ENCODE results near the gene NCOA1. TPM values are rescaled to one million over a fixed set of nuclear protein-coding genes. Genes with fewer than 3 reads are reported as not detected.
"Not testable (repeated sequence)": the region's sequence is repeated elsewhere in the genome, so short reads cannot be mapped to it uniquely, and the experiment has no call there.

The NCOA1 gene
- total RNA-seq, 4 donors from 2014 or later, result 33.9 to 91.2 (median 60.1) TPM

GRCh38 chr2:24676493-24676892 lies 185.4 kb downstream of the NCOA1 start:
- H3K4me3 ChIP-seq, result no peak overlapping the region
- no peak for TF ChIP-seq CTCF (IDR thresholded peaks at IDR 0.05 in 4 of 5, conservative IDR thresholded peaks at IDR 0.05 in 1 of 5)
- TF ChIP-seq POLR2A (IDR thresholded peaks at IDR 0.05), result no peak
- H3K27me3 ChIP-seq, result no peaks in the 10 kb centered on the region
- peaks cover 2 to 7% of the 10 kb centered on the region in 2 donors for H3K4me1 ChIP-seq
- no peak overlapping the region for H3K27ac ChIP-seq
- no peaks in the 10 kb centered on the region for H3K36me3 ChIP-seq
- ATAC-seq (no peak), DNase-seq (no peak)
- intact Hi-C loops (cut with DNase I; ENCODE audit: low total_unique reads) (no loop called here), in situ Hi-C loops (cut with MboI; ENCODE audit: low sequenced_read_pairs in 4 of 4) (no loop called here)
- H3K9me3 ChIP-seq, result no peaks in the 10 kb centered on the region

GRCh38 chr2:24678066-24678465 lies 187.0 kb downstream of the NCOA1 start:
- intact Hi-C loops (cut with DNase I; ENCODE audit: low total_unique reads); DNase-seq; ATAC-seq; H3K36me3 ChIP-seq; H3K27me3 ChIP-seq; in situ Hi-C loops (cut with MboI; ENCODE audit: low sequenced_read_pairs in 4 of 4); H3K4me3 ChIP-seq; H3K9me3 ChIP-seq; H3K27ac ChIP-seq; H3K4me1 ChIP-seq: not testable (repeated sequence)

- no peak for TF ChIP-seq POLR2A (IDR thresholded peaks at IDR 0.05)
- TF ChIP-seq CTCF (IDR thresholded peaks at IDR 0.05 in 4 of 5, conservative IDR thresholded peaks at IDR 0.05 in 1 of 5), result no peak
- ATAC-seq, result no peak
- H3K27me3 ChIP-seq, result no peaks in the 10 kb centered on the region
- no peak overlapping the region for H3K4me3 ChIP-seq
- H3K4me1 ChIP-seq, result no peaks in the 10 kb centered on the region
- H3K27ac ChIP-seq, result no peak overlapping the region
- intact Hi-C loops (cut with DNase I; ENCODE audit: low total_unique reads), result no loop called here
- no peak for DNase-seq
- in situ Hi-C loops (cut with MboI; ENCODE audit: low sequenced_read_pairs in 4 of 4), result no loop called here
- H3K9me3 ChIP-seq, result no peaks in the 10 kb centered on the region
- H3K36me3 ChIP-seq, result no peaks in the 10 kb centered on the region
Measured at GRCh38 chr2:24680196-24680595, 189.1 kb downstream of the NCOA1 start.

- no peak for TF ChIP-seq CTCF (IDR thresholded peaks at IDR 0.05 in 4 of 5, conservative IDR thresholded peaks at IDR 0.05 in 1 of 5)
- TF ChIP-seq POLR2A (IDR thresholded peaks at IDR 0.05), result no peak
- intact Hi-C loops (cut with DNase I; ENCODE audit: low total_unique reads), result no loop called here
Measured at GRCh38 chr2:24682304-24682703, 191.2 kb downstream of the NCOA1 start.

GRCh38 chr2:24683408-24683807 lies 192.4 kb downstream of the NCOA1 start:
- no peak for ATAC-seq
- H3K4me1 ChIP-seq, result no peaks in the 10 kb centered on the region
- DNase-seq, result no peak
- H3K4me3 ChIP-seq, result no peak overlapping the region
- no peak for TF ChIP-seq POLR2A (IDR thresholded peaks at IDR 0.05)
- TF ChIP-seq CTCF (IDR thresholded peaks at IDR 0.05 in 4 of 5, conservative IDR thresholded peaks at IDR 0.05 in 1 of 5), result no peak
- H3K27ac ChIP-seq, result no peak overlapping the region
- intact Hi-C loops (cut with DNase I; ENCODE audit: low total_unique reads) (no loop called here), in situ Hi-C loops (cut with MboI; ENCODE audit: low sequenced_read_pairs in 4 of 4) (no loop called here)
- H3K27me3 ChIP-seq, result no peaks in the 10 kb centered on the region
- no peaks in the 10 kb centered on the region for H3K9me3 ChIP-seq
- peaks cover 0 to 9% of the 10 kb centered on the region in 2 donors for H3K36me3 ChIP-seq

More at GRCh38 chr2:24682304-24682703, 191.2 kb downstream of the NCOA1 start:
- no peak for DNase-seq
- in situ Hi-C loops (cut with MboI; ENCODE audit: low sequenced_read_pairs in 4 of 4), result no loop called here
- Histone ChIP-seq H3K36me3 (no peaks in the 10 kb centered on the region), H3K4me1 (no peaks in the 10 kb centered on the region), H3K27me3 (no peaks in the 10 kb centered on the region), H3K9me3 (no peaks in the 10 kb centered on the region), H3K27ac (no peak overlapping the region), H3K4me3 (no peak overlapping the region)
- ATAC-seq, result no peak
